CD4-positive, alpha-beta T cell treated with Interleukin-12 subunit alpha and Interleukin-12 subunit beta, for 1 hour (primary cell): Measurements from ENCODE around the gene DISC1.

Experiments
- DNase-seq: peaks from one replicate; pipeline ENCODE4 v3.0.0-alpha.2; 2020

Gene DISC1

DNA sequence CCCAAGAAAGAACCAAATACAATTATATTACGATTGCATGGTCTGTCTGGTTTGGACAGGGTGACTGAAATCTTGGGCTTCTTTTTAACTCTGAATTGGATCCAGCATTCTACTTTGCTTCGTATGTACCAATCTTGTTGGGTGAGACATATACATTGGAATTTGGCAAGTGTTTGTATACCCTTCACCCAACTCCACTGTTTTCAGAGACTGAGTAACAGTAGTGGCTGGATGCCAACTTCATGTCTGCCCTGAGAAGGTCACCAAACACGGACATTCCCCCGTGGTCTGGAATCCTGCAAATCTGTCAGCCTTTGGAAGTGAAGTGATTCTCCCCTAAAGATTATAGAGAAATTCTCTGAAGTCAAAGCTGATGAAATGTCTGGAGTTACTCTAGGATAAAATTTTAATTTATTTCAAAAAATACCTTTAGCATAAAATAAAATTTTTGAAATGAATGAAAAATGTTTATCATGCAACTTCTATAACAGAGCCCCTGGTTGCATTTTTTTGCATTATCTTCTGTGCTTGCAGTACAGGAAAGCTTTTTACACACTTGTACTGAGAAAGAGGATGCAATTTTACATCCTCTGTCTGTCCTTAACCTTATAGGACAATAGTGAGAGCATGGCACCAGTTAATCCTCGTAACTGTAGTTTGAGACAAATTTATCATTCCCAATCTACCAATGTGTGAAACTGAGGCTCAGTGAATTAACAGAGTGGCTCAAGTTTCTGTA, 201.8 kb downstream of the DISC1 start:
- DNase-seq, result no peak

DNA sequence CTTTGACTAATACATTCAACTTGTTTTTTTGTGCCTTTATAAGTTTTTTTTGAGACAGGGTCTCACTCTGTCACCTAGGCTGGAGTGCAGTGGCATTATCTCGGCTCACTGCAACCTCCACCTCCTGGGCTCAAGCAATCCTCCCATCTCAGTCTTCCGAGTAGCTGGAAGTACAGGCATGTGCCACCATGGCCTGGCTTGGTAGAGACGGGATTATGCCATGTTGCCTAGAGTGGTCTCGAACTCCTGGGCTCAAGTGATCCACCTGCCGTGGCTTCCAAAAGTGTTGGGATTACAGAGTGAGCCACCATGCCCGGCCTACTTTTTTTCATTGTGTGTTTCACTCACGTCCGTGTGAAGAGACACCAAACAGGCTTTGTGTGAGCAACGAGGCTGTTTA, 202.7 kb downstream of the DISC1 start:
- DNase-seq, result no peak

DNA sequence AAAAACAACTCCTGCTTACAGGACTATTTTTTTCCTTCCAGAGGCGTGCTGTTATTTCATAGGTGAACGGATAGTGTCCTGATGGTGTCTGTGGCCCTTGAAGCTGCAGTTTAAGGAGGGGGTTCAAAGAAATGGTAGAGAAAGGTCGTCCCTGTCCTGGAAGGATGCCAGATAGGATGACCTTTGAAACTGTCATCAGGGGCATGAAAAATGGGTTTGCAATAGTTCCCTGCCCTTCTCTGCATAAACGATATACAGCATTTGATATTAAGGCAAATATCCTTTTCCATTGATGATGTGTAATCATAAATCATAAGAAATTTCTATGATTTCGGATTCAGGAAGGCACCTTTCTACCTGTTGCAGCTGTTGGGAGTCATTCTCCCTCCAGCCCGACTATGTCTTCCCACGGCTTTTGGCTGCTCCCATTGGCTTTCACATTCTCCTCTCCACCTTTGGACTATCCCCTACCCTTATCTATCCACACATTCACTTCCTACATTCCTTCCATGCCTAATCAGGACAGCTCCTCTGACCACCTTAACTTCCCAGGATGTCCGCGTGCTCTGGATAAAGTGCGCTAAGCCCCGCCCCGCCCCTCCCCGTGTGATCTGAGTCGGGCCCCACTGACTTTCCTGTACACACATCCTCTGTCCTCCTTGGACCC, 209.8 kb downstream of the DISC1 start:
- DNase-seq, result no peak

DNA sequence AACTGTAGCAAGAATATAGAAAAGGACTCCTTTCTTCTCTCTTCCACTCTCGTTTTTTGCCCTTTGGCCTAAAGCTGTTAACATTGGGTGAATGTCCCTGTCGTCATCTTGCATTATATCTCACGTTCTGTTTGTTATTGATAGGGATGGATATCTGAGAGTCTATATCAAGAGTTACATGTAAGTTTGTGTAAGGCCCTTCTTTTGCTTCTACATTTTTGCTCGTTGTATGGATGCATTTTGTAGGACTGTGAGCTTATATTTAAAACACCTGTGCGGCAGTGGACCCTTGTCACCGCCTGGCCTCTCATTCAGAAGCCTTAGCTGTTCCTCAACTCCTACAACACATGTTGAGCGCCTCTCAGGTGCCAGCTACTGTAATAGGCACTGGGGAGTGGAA, 211.9 kb downstream of the DISC1 start:
- no peak for DNase-seq

DNA sequence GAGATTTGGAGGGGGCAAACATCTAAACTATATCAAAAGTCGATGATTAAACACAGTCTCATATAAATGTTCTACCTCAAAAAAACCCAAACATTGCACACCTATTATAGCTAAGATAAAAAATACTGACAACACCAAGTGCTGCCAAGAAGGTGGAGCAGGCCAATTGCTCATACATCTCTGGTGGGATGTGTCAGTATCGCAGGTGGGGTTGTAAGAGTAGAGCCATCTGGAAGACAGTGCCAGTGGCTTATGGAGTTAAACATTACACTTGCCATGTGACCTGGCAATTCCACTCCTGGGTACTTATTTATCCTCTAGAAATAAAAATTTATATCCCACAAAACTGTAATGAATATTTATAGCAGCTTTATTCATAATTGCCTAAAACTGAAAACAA, 213.4 kb downstream of the DISC1 start:
- DNase-seq, result no peak

DNA sequence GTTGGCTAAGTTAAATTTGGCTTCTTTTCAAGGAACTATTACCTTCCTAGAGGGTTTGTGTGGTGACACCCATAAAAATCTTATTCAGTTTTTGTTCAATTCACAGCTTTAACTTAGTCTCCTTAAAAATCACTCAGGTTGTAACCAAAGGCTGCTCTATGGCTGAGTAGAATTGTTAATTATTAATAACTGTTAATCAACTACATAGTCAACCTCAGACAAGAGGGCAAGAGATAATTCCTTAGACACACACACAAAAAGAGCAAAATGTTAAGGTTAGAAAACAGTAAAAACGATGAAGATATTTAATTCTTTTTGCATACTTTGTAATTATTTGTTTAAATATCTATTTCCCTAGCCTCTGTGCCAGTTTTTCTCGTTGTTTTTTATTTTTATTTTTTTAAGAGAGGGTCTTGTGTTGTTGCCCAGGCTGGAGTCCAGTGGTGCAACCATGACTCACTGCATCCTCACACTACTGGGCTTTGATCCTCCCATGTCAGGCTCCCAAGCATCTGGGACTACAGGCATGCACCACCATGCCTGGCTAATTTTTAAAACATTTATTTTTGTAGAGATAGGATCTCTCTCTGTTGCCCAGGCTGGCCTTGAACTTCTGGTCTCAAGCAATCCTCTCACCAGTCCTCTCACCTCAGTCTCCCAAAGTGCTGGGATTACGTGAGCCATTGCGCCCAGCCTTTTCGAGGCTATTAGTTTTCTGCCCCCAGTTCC, 215.2 kb downstream of the DISC1 start:
- DNase-seq, result no peak

- no peak for DNase-seq
These were observed 215.9 kb downstream of the DISC1 start for GRCh38 chr1:231842441-231842840.

- DNase-seq, result no peak
These were observed 218.5 kb downstream of the DISC1 start for GRCh38 chr1:231844986-231845502.

- no peak for DNase-seq
These were observed 221.2 kb downstream of the DISC1 start for GRCh38 chr1:231847612-231848397.

GRCh38 chr1:231849981-231850380, 223.4 kb downstream of the DISC1 start:
- DNase-seq, result no peak

DNA sequence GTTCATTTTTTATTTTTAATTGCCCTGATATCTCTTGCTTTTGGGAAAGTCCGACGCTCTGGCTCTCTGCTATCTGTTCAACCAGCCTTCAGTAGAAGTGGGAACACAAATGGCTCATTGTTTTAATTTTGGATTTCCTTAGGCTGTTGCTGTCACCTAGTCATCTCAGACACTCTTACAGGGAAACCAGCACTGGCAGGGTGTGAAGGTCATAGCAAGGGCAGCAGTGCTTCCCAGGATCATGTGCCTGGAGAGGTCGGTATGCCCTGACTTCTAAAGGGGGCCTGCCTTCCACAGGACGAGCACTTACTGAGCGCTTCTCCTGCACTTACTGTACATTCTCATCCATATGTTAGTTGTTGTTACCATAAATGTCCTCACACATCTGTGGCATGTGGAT, 224.2 kb downstream of the DISC1 start:
- no peak for DNase-seq

GRCh38 chr1:231853588-231854207, 227.1 kb downstream of the DISC1 start:
- DNase-seq, result no peak

DNA sequence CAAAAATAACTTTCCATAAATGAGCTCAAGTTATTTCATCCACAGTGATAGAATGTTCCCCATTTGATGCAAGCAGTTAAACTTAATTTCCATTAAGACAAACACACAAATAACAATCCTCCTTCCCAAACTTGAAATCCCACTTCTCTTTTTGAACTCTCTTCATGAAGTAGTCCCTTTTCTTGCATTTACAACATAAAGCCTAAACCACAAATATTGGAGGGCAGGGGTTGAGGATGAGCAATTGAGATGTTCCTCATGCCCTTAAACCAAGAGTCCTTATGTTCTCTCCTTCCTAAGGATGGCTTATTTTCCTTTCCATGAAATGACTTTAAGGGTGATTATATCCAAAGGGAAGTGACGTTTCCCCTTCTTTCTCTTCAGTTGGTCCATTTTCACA, 228.8 kb downstream of the DISC1 start:
- no peak for DNase-seq

GRCh38 chr1:231855926-231856325, 229.3 kb downstream of the DISC1 start:
- DNase-seq, result no peak

- no peak for DNase-seq
These were observed 229.8 kb downstream of the DISC1 start for GRCh38 chr1:231856426-231856825.

DNA sequence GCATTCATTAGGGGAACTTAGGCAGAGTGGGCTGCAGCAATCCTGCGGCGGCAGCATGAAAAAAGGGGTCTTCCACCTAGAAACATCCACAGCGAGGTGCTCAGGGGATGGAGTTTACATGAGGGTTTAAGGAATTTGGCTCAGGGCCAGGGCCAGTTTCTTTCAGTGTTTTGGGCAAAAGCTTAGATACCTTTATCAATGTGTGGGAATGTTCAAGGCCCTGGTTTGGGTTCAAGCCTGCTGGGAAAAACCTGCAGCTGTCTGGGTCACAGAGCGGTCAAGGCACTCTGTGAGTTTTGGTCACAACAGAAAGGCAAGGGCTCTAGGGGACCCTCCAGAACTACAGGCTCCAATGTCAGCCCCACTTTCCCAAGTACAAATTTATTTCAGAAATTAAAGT, 230.3 kb downstream of the DISC1 start:
- no peak for DNase-seq

GRCh38 chr1:231857609-231858135, 231.1 kb downstream of the DISC1 start:
- no peak for DNase-seq

- DNase-seq, result no peak
These were observed 233.9 kb downstream of the DISC1 start for GRCh38 chr1:231860221-231861088.

DNA sequence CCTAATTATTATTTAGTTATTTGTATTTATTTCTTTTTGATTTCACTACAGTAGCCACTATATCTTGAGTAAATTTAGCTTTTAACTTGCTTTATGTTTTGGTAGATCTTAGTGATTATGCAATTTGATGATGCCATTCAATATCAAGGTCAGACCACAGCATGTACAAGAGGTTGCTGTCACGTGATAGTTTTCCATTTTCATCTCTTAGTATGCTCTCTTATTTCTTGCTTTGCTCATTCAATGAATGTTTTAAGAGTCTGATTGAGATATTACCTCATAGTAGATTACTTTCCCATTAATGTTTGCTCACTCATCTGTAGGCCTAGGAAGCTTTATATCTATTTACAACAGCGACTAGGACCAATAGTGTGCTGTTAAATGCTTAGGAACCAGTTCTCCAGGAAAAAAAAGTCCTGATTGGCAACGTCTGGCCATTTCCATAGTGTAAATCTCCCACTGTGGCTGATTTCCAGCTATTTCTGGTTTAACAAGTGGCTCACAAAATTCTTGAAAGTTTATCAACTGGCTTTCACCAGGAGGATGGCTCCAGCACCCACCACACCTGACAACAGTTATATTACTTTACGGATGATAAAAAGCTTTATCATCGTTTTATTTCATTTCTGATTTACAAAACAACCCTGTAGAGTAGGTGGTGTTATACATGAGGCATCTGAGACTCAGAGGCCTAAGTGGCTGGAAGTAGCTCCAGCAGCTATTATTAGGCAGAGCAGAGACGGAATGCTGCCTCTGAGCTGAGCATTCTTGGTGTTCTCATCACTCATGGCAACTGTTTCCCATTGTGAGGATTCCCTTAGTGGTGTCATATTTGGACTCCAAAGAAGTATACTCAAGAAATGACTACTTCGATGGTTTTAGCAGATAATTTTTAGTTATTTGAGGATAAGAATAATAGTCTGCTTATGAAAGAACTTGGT, 235.2 kb downstream of the DISC1 start:
- no peak for DNase-seq

GRCh38 chr1:231862611-231863010, 236.0 kb downstream of the DISC1 start:
- no peak for DNase-seq
